Activated CD8-positive, alpha-beta memory T cell treated with anti-CD3 and anti-CD28 coated beads, Interleukin-2, amount 10 ng/mL, durations not matched to agents 7 days and 5 days (primary cell): ENCODE measurements around the gene FAM118B. TPM values are rescaled to one million over a fixed set of nuclear protein-coding genes. Genes with fewer than 3 reads are reported as not detected.

Source experiments
- total RNA-seq, 2 experiments: library from RNA; stranded (reverse); gene quantifications; one replicate each; pipeline ENCODE4 v1.2.3, GENCODE V29; 2021

The FAM118B gene
- total RNA-seq, 2 experiments from 2014 or later: 9.9 to 14.7 TPM

Other genes starting within 250 kb of the FAM118B start
- gene CDON, start 148.9 kb upstream of the FAM118B start, total RNA-seq: 1 to 10 TPM; 1.5 to 1.8 TPM
- 10 to 100 TPM; 32.0 to 38.8 TPM for gene RPUSD4, start 132 bp upstream of the FAM118B start, total RNA-seq
- 100 to 1,000 TPM; 100 to 134 TPM for gene SRPRA, start 57.1 kb downstream of the FAM118B start, total RNA-seq
- gene FOXRED1, start 57.4 kb downstream of the FAM118B start, total RNA-seq: 10 to 100 TPM; 44.7 to 46.8 TPM
- 10 to 100 TPM; 14.3 to 14.8 TPM for gene TIRAP, start 71.3 kb downstream of the FAM118B start, total RNA-seq
- 10 to 100 TPM; 40.6 to 41.9 TPM for gene DCPS, start 92.3 kb downstream of the FAM118B start, total RNA-seq
- gene ST3GAL4, start 143.9 kb downstream of the FAM118B start, total RNA-seq: 10 to 100 TPM in 1 of 2 experiments, 1 to 10 TPM in 1; 8.8 to 11.5 TPM